HEK293 (cell line): ENCODE data around the gene EEF1AKMT2.

Source experiments
- SETDB1 ChIP-seq: IDR thresholded peaks from one replicate; pipeline ENCODE4 v1.6.1; 2017; ENCODE audit warnings: mild to moderate bottlenecking, low read length, moderate library complexity, mixed read lengths; ENCODE audit not compliant: insufficient read length
- YY1 ChIP-seq: fragments of 450-650 bp; formaldehyde crosslinking; IDR thresholded peaks from 2 replicates; pipeline ENCODE4 v1.5.1; 2018; ENCODE audit warnings: missing biosample characterization, missing genetic modification characterization
- ZBTB7A ChIP-seq: fragments of 450-650 bp; formaldehyde crosslinking; IDR thresholded peaks from 2 replicates; pipeline ENCODE4 v1.5.1; 2016; ENCODE audit warnings: low read depth, missing biosample characterization, missing genetic modification characterization
- ZNF121 ChIP-seq: fragments of 450-650 bp; formaldehyde crosslinking; IDR thresholded peaks from 2 replicates; pipeline ENCODE4 v1.5.1; 2016; ENCODE audit warnings: missing biosample characterization, missing genetic modification characterization
- ZNF133 ChIP-seq: fragments of 450-650 bp; formaldehyde crosslinking; IDR thresholded peaks from 2 replicates; pipeline ENCODE4 v1.5.1; 2016; ENCODE audit warnings: missing biosample characterization, missing genetic modification characterization
- ZNF146 ChIP-seq: fragments of 450-650 bp; formaldehyde crosslinking; IDR thresholded peaks from 2 replicates; pipeline ENCODE4 v1.5.1; 2016; ENCODE audit warnings: missing biosample characterization, missing genetic modification characterization
- ZNF211 ChIP-seq: fragments of 450-650 bp; formaldehyde crosslinking; IDR thresholded peaks from 2 replicates; pipeline ENCODE4 v1.5.1; 2016; ENCODE audit warnings: low read depth, missing biosample characterization, missing genetic modification characterization
- ZNF266 ChIP-seq: fragments of 450-650 bp; formaldehyde crosslinking; IDR thresholded peaks from 2 replicates; pipeline ENCODE4 v1.5.1; 2016; ENCODE audit warnings: missing biosample characterization, missing genetic modification characterization, low read depth
- ZNF561 ChIP-seq: fragments of 450-650 bp; IDR thresholded peaks from 2 replicates; pipeline ENCODE4 v1.5.1; 2018; ENCODE audit warnings: missing biosample characterization, missing genetic modification characterization, borderline replicate concordance
- ZNF707 ChIP-seq: fragments of 450-650 bp; formaldehyde crosslinking; IDR thresholded peaks from 2 replicates; pipeline ENCODE4 v1.5.1; 2016; ENCODE audit warnings: missing biosample characterization, missing genetic modification characterization
- ZSCAN16 ChIP-seq: fragments of 450-650 bp; formaldehyde crosslinking; IDR thresholded peaks from 2 replicates; pipeline ENCODE4 v1.5.1; 2016; ENCODE audit warnings: missing biosample characterization, missing genetic modification characterization
- TF ChIP-seq, protein P1 (sequence below): fragments of 450-650 bp; formaldehyde crosslinking; IDR thresholded peaks from 2 replicates; pipeline ENCODE4 v1.5.1; 2016; ENCODE audit warnings: missing biosample characterization, missing genetic modification characterization
- TF ChIP-seq, protein P2 (sequence below): fragments of 450-650 bp; formaldehyde crosslinking; IDR thresholded peaks from 2 replicates; pipeline ENCODE4 v1.5.1; 2016; ENCODE audit warnings: missing biosample characterization, missing genetic modification characterization

DNA sequence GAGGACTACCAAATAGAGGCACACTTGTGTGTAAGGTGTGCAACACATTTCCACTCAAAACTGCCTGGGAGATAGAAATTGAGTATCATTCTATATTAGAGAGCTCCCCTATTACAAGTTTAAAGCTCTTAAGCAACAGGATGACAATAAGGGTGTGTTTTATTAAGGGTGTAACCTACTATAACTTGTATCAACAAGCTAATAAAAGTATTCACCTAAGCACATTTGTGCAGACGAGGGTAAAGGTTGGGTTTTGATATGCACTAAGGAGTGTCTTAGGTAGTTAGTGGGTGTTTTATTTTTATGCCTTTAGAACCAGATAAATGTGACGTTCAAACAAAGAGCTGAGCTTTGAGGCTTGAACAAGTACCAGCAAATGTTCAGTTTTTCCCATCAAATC is 44.7 kb downstream of the EEF1AKMT2 start:
- TF ChIP-seq, protein P1, sequence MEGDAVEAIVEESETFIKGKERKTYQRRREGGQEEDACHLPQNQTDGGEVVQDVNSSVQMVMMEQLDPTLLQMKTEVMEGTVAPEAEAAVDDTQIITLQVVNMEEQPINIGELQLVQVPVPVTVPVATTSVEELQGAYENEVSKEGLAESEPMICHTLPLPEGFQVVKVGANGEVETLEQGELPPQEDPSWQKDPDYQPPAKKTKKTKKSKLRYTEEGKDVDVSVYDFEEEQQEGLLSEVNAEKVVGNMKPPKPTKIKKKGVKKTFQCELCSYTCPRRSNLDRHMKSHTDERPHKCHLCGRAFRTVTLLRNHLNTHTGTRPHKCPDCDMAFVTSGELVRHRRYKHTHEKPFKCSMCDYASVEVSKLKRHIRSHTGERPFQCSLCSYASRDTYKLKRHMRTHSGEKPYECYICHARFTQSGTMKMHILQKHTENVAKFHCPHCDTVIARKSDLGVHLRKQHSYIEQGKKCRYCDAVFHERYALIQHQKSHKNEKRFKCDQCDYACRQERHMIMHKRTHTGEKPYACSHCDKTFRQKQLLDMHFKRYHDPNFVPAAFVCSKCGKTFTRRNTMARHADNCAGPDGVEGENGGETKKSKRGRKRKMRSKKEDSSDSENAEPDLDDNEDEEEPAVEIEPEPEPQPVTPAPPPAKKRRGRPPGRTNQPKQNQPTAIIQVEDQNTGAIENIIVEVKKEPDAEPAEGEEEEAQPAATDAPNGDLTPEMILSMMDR (tag by site-specific recombination), result no peak
- TF ChIP-seq ZNF266 (tag by site-specific recombination) (no peak), YY1 (tag by site-specific recombination) (no peak), ZNF707 (tag by site-specific recombination) (no peak), ZBTB7A (no peak), ZNF561 (no peak), ZNF121 (tag by site-specific recombination) (no peak), SETDB1 (no peak), ZNF211 (no peak), ZSCAN16 (tag by site-specific recombination) (no peak), ZNF133 (tag by site-specific recombination) (no peak), ZNF146 (no peak)
- TF ChIP-seq, protein P2, sequence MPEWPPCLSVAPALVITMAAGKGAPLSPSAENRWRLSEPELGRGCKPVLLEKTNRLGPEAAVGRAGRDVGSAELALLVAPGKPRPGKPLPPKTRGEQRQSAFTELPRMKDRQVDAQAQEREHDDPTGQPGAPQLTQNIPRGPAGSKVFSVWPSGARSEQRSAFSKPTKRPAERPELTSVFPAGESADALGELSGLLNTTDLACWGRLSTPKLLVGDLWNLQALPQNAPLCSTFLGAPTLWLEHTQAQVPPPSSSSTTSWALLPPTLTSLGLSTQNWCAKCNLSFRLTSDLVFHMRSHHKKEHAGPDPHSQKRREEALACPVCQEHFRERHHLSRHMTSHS (tag by site-specific recombination), result no peak
